HG02623 (cell line): Measurements from ENCODE around the gene ANKRD40.

ENCODE experiments used
- ATAC-seq: cut with Tn5 transposase; IDR thresholded peaks from one replicate; pipeline ENCODE4 v1.9.1; 2021; ENCODE audit warnings: moderate library complexity; ENCODE audit not compliant: unreplicated experiment

ANKRD40 gene

GRCh38 chr17:50656509-50656908 lies 51.2 kb downstream of the ANKRD40 start:
- no peak for ATAC-seq

- ATAC-seq: no peak
Measured at GRCh38 chr17:50653738-50654137, 54.0 kb downstream of the ANKRD40 start.

GRCh38 chr17:50651661-50652060 lies 56.1 kb downstream of the ANKRD40 start:
- no peak for ATAC-seq

- no peak for ATAC-seq
Measured at GRCh38 chr17:50649042-50649908, 58.4 kb downstream of the ANKRD40 start.

- ATAC-seq: no peak
Measured at GRCh38 chr17:50647187-50647586, 60.5 kb downstream of the ANKRD40 start.

GRCh38 chr17:50645748-50646682 lies 61.7 kb downstream of the ANKRD40 start:
- no peak for ATAC-seq
